Colonic mucosa (tissue), 4 donors: Measurements from ENCODE around the gene PLXND1. TPM values are rescaled to one million over a fixed set of nuclear protein-coding genes. Genes with fewer than 3 reads are reported as not detected.
"Not testable (repeated sequence)": the region's sequence is repeated elsewhere in the genome, so short reads cannot be mapped to it uniquely, and the experiment has no call there.

ENCODE experiments used
- DNase-seq: peaks from one replicate; pipeline ENCODE4 v3.0.0-alpha.2; 2020
- H3K27ac ChIP-seq: fragments of 200-600 bp; one replicate; pipeline ENCODE4 v1.8.0; 2021
- H3K27me3 ChIP-seq: fragments of 200-600 bp; one replicate; pipeline ENCODE4 v1.8.0; 2021
- H3K36me3 ChIP-seq: fragments of 200-600 bp; one replicate; pipeline ENCODE4 v1.8.0; 2021
- H3K4me1 ChIP-seq: fragments of 200-600 bp; one replicate; pipeline ENCODE4 v1.8.0; 2021; ENCODE audit warnings: mild to moderate bottlenecking
- H3K4me3 ChIP-seq: fragments of 200-600 bp; one replicate; pipeline ENCODE4 v1.8.0; 2021
- H3K9ac ChIP-seq, 2 donors: one replicate each; pipeline ENCODE4 v1.7.0; 2013; ENCODE audit warnings: control low read depth in 2 of 2, low read depth in 2 of 2, low read length in 2 of 2
- H3K9me3 ChIP-seq: fragments of 200-600 bp; one replicate; pipeline ENCODE4 v1.8.0; 2021
- CTCF ChIP-seq: fragments of 200-600 bp; IDR thresholded peaks from one replicate; pipeline ENCODE4 v1.8.0; 2022; ENCODE audit warnings: antibody characterized with exemption, mild to moderate bottlenecking
- intact Hi-C: fragments of 100-400 bp; cut with DNase I; formaldehyde crosslinking; loops from one replicate; pipeline ENCODE4 v1.14.1; 2022
- total RNA-seq, 2 donors: library from RNA; stranded (reverse); fragmentation: NEBNext Ultra II Directional in 1 of 2; extraction: Animal tissue kit (Norgen Biotek cat#: 25700) in 1 of 2; gene quantifications; one replicate each; pipeline ENCODE4 v1.2.1, GENCODE V29; 2021
- donor health status: healthy.
- donor health status: DM: no; HTN: no; CAD: no.
- donor health status: DM: no; HTN: no; CAD: no.

The PLXND1 gene
- total RNA-seq, 2 donors from 2014 or later, result 25.6 to 26.7 TPM

GRCh38 chr3:129518038-129518561, 88.4 kb downstream of the PLXND1 start:
- Histone ChIP-seq H3K9me3 (no peaks in the 10 kb centered on the region), H3K27ac (no peak overlapping the region), H3K27me3 (no peaks in the 10 kb centered on the region), H3K4me1 (no peaks in the 10 kb centered on the region), H3K9ac (no peak overlapping the region), H3K4me3 (no peak overlapping the region), H3K36me3 (no peaks in the 10 kb centered on the region)
- no peak for DNase-seq
- intact Hi-C loops, result no loop called here
- TF ChIP-seq CTCF, result no peak

GRCh38 chr3:129517516-129517915, 89.0 kb downstream of the PLXND1 start:
- H3K9ac ChIP-seq, result no peak overlapping the region
- no peaks in the 10 kb centered on the region for H3K9me3 ChIP-seq
- H3K27me3 ChIP-seq, result no peaks in the 10 kb centered on the region
- H3K4me1 ChIP-seq, result no peaks in the 10 kb centered on the region
- H3K36me3 ChIP-seq, result no peaks in the 10 kb centered on the region
- TF ChIP-seq CTCF, result no peak
- no peak overlapping the region for H3K4me3 ChIP-seq
- no peak overlapping the region for H3K27ac ChIP-seq
- DNase-seq, result no peak
- intact Hi-C loops, result no loop called here

- DNase-seq, H3K27me3 ChIP-seq, H3K4me1 ChIP-seq, intact Hi-C loops, H3K9ac ChIP-seq, H3K36me3 ChIP-seq, H3K9me3 ChIP-seq, H3K27ac ChIP-seq, H3K4me3 ChIP-seq: not testable (repeated sequence)
These were observed 90.5 kb downstream of the PLXND1 start for GRCh38 chr3:129515821-129516432.

- DNase-seq, H3K4me3 ChIP-seq, H3K27me3 ChIP-seq, H3K27ac ChIP-seq, H3K4me1 ChIP-seq, H3K36me3 ChIP-seq, H3K9ac ChIP-seq, intact Hi-C loops, H3K9me3 ChIP-seq: not testable (repeated sequence)
These were observed 91.2 kb downstream of the PLXND1 start for GRCh38 chr3:129515108-129515820.

GRCh38 chr3:129514563-129514962, 91.9 kb downstream of the PLXND1 start:
- Histone ChIP-seq H3K36me3 (no peaks in the 10 kb centered on the region), H3K4me3 (no peak overlapping the region), H3K27me3 (no peaks in the 10 kb centered on the region), H3K9ac (no peak overlapping the region), H3K9me3 (no peaks in the 10 kb centered on the region), H3K4me1 (no peaks in the 10 kb centered on the region), H3K27ac (no peak overlapping the region)
- intact Hi-C loops, result no loop called here
- TF ChIP-seq CTCF, result no peak
- no peak for DNase-seq

GRCh38 chr3:129514110-129514509, 92.4 kb downstream of the PLXND1 start:
- no peaks in the 10 kb centered on the region for H3K36me3 ChIP-seq
- DNase-seq, result no peak
- H3K9ac ChIP-seq, result no peak overlapping the region
- no peaks in the 10 kb centered on the region for H3K4me1 ChIP-seq
- no peaks in the 10 kb centered on the region for H3K9me3 ChIP-seq
- H3K27ac ChIP-seq, result no peak overlapping the region
- intact Hi-C loops, result no loop called here
- H3K27me3 ChIP-seq, result no peaks in the 10 kb centered on the region
- TF ChIP-seq CTCF, result no peak
- no peak overlapping the region for H3K4me3 ChIP-seq
